HepG2 (cell line): Measurements from ENCODE around the gene ZMIZ1. TPM values are rescaled to one million over a fixed set of nuclear protein-coding genes. Genes with fewer than 3 reads are reported as not detected.

Experiments used
- AHR ChIP-seq: IDR thresholded peaks from 2 replicates; pipeline ENCODE4 v1.6.1; 2018; ENCODE audit warnings: missing genetic modification reagents, missing compliant biosample characterization
- AKAP8 ChIP-seq: sonication (generic); formaldehyde crosslinking; IDR thresholded peaks from 2 replicates; pipeline ENCODE4 v1.5.1; 2020; ENCODE audit warnings: mild to moderate bottlenecking, missing genetic modification reagents
- BORCS8-MEF2B ChIP-seq: sonication (generic); formaldehyde crosslinking; IDR thresholded peaks from 2 replicates; pipeline ENCODE4 v1.8.0; 2022; ENCODE audit warnings: mild to moderate bottlenecking, missing genetic modification reagents
- CENPBD1 ChIP-seq: sonication (generic); formaldehyde crosslinking; IDR thresholded peaks from 2 replicates; pipeline ENCODE4 v1.8.0; 2022; ENCODE audit warnings: missing genetic modification reagents, low read depth, mild to moderate bottlenecking, borderline replicate concordance
- HOXA9 ChIP-seq: sonication (generic); formaldehyde crosslinking; IDR thresholded peaks from 2 replicates; pipeline ENCODE4 v1.8.1; 2022; ENCODE audit warnings: missing genetic modification reagents, mild to moderate bottlenecking, moderate library complexity, borderline replicate concordance
- MED8 ChIP-seq: sonication (generic); formaldehyde crosslinking; IDR thresholded peaks from 2 replicates; pipeline ENCODE4 v1.8.1; 2023; ENCODE audit warnings: mild to moderate bottlenecking, missing genetic modification reagents; ENCODE audit not compliant: insufficient replicate concordance
- NR2F6 ChIP-seq, 2 experiments: IDR thresholded peaks; 2 replicates each; pipeline ENCODE4 v1.6.1; 2016; ENCODE audit warnings: antibody characterized with exemption in 1 of 2, mild to moderate bottlenecking in 1 of 2
- SP140L ChIP-seq: sonication (generic); formaldehyde crosslinking; IDR thresholded peaks from 2 replicates; pipeline ENCODE4 v1.4.0; 2020; ENCODE audit warnings: missing genetic modification reagents, borderline replicate concordance
- TSC22D2 ChIP-seq: sonication (generic); formaldehyde crosslinking; IDR thresholded peaks from 2 replicates; pipeline ENCODE4 v1.5.1; 2020; ENCODE audit warnings: missing genetic modification reagents, mild to moderate bottlenecking, borderline replicate concordance
- ZFP1 ChIP-seq: IDR thresholded peaks from 2 replicates; pipeline ENCODE4 v1.6.1; 2016
- ZNF329 ChIP-seq: sonication (generic); formaldehyde crosslinking; IDR thresholded peaks from 2 replicates; pipeline ENCODE4 v1.9.0; 2021; ENCODE audit warnings: low read depth, mild to moderate bottlenecking, missing genetic modification reagents
- ZNF512B ChIP-seq: sonication (generic); formaldehyde crosslinking; IDR thresholded peaks from 2 replicates; pipeline ENCODE4 v1.5.1; 2020; ENCODE audit warnings: missing genetic modification reagents, mild to moderate bottlenecking, borderline replicate concordance
- ZNF574 ChIP-seq: sonication (generic); formaldehyde crosslinking; IDR thresholded peaks from 2 replicates; pipeline ENCODE4 v1.4.0; 2020; ENCODE audit warnings: missing genetic modification reagents
- ZNF775 ChIP-seq: sonication (generic); formaldehyde crosslinking; IDR thresholded peaks from 2 replicates; pipeline ENCODE4 v1.4.0; 2020; ENCODE audit warnings: missing genetic modification reagents, mild to moderate bottlenecking, moderate library complexity, borderline replicate concordance
- ZNF792 ChIP-seq: IDR thresholded peaks from 2 replicates; pipeline ENCODE4 v1.6.1; 2016
- ZSCAN31 ChIP-seq: sonication (generic); formaldehyde crosslinking; IDR thresholded peaks from 2 replicates; pipeline ENCODE4 v1.5.0; 2020; ENCODE audit warnings: low read depth, mild to moderate bottlenecking, missing genetic modification reagents
- polyA plus RNA-seq, 8 experiments: library from polyadenylated mRNA; depleted of rRNA in 3 of 8; stranded (reverse) in 7 of 8; unstranded in 1 of 8; fragments of >200 nt; fragmentation: Illumina TruSeq in 4 of 8; extraction: Trizol in 4 of 8; gene quantifications; 2 replicates each; pipeline versions ENCODE4 v1.2.1 to v1.2.3, GENCODE V29; 2011 to 2016; ENCODE audit warnings: low read depth in 4 of 8, missing spikeins in 1 of 8, mixed read lengths in 1 of 8; ENCODE audit not compliant: insufficient read depth in 1 of 8
- total RNA-seq, 5 experiments: library from RNA; depleted of rRNA; stranded (reverse); fragments of >200 nt; fragmentation: Illumina TruSeq; extraction: Trizol; gene quantifications; 2 replicates each; pipeline ENCODE4 v1.2.3, GENCODE V29; 2016; ENCODE audit warnings: low read depth in 1 of 5
- TF ChIP-seq, protein P1 (sequence below): IDR thresholded peaks from 2 replicates; pipeline ENCODE4 v1.6.1; 2016; ENCODE audit warnings: low read depth, control low read depth

Gene ZMIZ1
- total and polyA plus RNA-seq, 2 of the 13 experiments (the other 11 are each of a cell fraction or from before 2014, with no cell fraction given): 5.3 to 10.2 TPM

DNA sequence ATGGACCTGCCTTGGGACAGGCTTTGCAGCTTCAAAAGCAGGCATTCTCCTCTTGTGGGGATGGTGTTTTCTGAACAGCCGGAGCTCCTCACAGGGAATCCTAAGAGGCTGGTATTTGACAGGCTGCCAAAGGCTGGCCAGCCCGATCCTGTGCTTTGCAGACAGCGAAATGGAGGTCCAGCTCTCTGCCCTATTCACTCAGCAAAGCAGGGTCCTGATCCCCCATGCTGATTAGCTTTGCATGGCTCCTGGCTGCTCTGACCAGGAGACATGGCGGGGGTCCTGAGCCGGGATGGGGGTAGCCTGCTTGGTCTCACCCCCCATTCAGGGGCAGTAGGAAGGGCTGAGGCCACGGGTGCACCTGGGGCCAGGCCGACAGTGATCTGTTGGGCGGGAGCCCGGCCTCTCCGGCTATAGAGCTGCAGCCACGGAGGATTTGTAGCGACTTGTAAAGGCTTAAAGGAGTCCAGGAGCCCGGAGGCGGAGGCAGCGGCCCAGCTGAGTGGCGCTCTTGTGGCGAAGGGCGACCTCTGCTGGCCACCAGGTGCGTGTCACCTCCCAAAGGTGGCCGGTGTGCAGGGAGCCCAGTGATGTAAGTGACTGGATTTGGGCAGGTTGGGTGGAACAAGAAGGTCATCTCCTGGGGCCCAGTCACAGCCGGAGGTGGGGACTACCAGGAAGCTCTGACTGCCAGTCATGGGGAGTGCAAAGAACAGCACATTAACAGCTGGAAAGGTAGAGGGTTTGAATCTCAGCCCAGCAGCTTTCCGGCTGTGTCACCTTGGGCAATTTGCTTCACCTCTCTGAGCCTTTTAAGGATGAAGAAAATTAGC, 126.5 kb downstream of the ZMIZ1 start (continued):
- TF ChIP-seq ZNF512B (no peak), AKAP8 (no peak), ZFP1 (CRISPR knock-in tag) (no peak), HOXA9 (no peak), SP140L (CRISPR knock-in tag) (no peak), AHR (no peak; the same call in 1 of the 2 replicates), MED8 (CRISPR knock-in tag) (no peak), ZNF792 (CRISPR knock-in tag) (no peak), ZNF775 (CRISPR knock-in tag) (no peak), CENPBD1 (CRISPR knock-in tag) (no peak), BORCS8-MEF2B (no peak), ZNF329 (CRISPR knock-in tag) (no peak), ZNF574 (no peak), TSC22D2 (no peak), NR2F6 (IDR thresholded peaks at IDR 0.05) (no peak), NR2F6 (CRISPR knock-in tag; IDR thresholded peaks at IDR 0.05) (peak; percentile 45; the same call in 1 of the 2 replicates), ZSCAN31 (CRISPR knock-in tag) (peak; percentile 70; the same call in 1 of the 2 replicates)
- TF ChIP-seq, protein P1, sequence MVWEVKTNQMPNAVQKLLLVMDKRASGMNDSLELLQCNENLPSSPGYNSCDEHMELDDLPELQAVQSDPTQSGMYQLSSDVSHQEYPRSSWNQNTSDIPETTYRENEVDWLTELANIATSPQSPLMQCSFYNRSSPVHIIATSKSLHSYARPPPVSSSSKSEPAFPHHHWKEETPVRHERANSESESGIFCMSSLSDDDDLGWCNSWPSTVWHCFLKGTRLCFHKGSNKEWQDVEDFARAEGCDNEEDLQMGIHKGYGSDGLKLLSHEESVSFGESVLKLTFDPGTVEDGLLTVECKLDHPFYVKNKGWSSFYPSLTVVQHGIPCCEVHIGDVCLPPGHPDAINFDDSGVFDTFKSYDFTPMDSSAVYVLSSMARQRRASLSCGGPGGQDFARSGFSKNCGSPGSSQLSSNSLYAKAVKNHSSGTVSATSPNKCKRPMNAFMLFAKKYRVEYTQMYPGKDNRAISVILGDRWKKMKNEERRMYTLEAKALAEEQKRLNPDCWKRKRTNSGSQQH (CRISPR knock-in tag): no peak
